Stimulated activated CD4-positive, alpha-beta T cell treated with anti-CD3 and anti-CD28 coated beads, Interleukin-2, amount 100 ng/mL, for 48 hours (primary cell): ENCODE measurements around the gene CDH16.
A peak's percentile ranks its signal among the peaks of the same experiment; 100 is the strongest.
"Not testable (repeated sequence)": the region's sequence is repeated elsewhere in the genome, so short reads cannot be mapped to it uniquely, and the experiment has no call there.

Experiments used
- DNase-seq, 2 donors: peaks; one replicate each; pipeline ENCODE4 v3.0.0-alpha.2; 2020

The CDH16 gene

GRCh38 chr16:66908116-66908515, 10.6 kb downstream of the CDH16 start:
- DNase-seq = no peak

- no peak for DNase-seq
These were observed 11.5 kb downstream of the CDH16 start for GRCh38 chr16:66906916-66907836.

- peak in 1 of 2 donors; percentile 21 for DNase-seq
These were observed 12.8 kb downstream of the CDH16 start for GRCh38 chr16:66905633-66906539.

GRCh38 chr16:66904846-66905632, 13.6 kb downstream of the CDH16 start:
- no peak for DNase-seq

- DNase-seq = no peak
These were observed 14.2 kb downstream of the CDH16 start for GRCh38 chr16:66904428-66904845.

GRCh38 chr16:66903544-66904427, 14.9 kb downstream of the CDH16 start:
- no peak for DNase-seq

- no peak for DNase-seq
These were observed 15.8 kb downstream of the CDH16 start for GRCh38 chr16:66902648-66903543.

- DNase-seq = no peak
These were observed 17.1 kb downstream of the CDH16 start for GRCh38 chr16:66901626-66902025.

GRCh38 chr16:66900721-66901441, 17.8 kb downstream of the CDH16 start:
- DNase-seq = no peak

- DNase-seq = no peak
These were observed 18.6 kb downstream of the CDH16 start for GRCh38 chr16:66899945-66900710.

GRCh38 chr16:66899310-66899944, 19.3 kb downstream of the CDH16 start:
- no peak for DNase-seq

GRCh38 chr16:66898933-66899309, 19.8 kb downstream of the CDH16 start:
- DNase-seq = no peak

GRCh38 chr16:66898207-66898606, 20.5 kb downstream of the CDH16 start:
- no peak for DNase-seq

- not testable (repeated sequence) for DNase-seq
These were observed 22.0 kb downstream of the CDH16 start for GRCh38 chr16:66896682-66897081.

- DNase-seq = no peak
These were observed 22.7 kb downstream of the CDH16 start for GRCh38 chr16:66895999-66896398.

- DNase-seq = no peak
These were observed 23.1 kb downstream of the CDH16 start for GRCh38 chr16:66895689-66895979.

- DNase-seq = peak; percentile 44 to 50
These were observed 23.6 kb downstream of the CDH16 start for GRCh38 chr16:66894948-66895688.

GRCh38 chr16:66894055-66894454, 24.6 kb downstream of the CDH16 start:
- no peak for DNase-seq
